ENCODE data around the gene TRERF1. TPM values are rescaled to one million over a fixed set of nuclear protein-coding genes. Genes with fewer than 3 reads are reported as not detected.

The TRERF1 gene
- total and polyA plus RNA-seq, 3 donors from 2014 or later: 13.7 to 49.1 (median 40.4) TPM

GRCh38 chr6:42374018-42374669 is 77.6 kb downstream of the TRERF1 start:
- peaks cover 15% of the 10 kb centered on the region for H3K4me1 ChIP-seq
- no peak overlapping the region for H3K27ac ChIP-seq
- H3K4me3 ChIP-seq: no peak overlapping the region
- H3K9me3 ChIP-seq: no peaks in the 10 kb centered on the region
- DNase-seq: no peak
- 65 to 78% methylated on average over 7 to 8 of the region's 8 CpGs for WGBS, 2 donors
- H3K36me3 ChIP-seq (ENCODE audit: low read depth, missing control alignments): no peaks in the 10 kb centered on the region
- intact Hi-C loops (cut with DNase I; ENCODE audit: low total_unique reads): no loop called here
- no peaks in the 10 kb centered on the region for H3K27me3 ChIP-seq
- TF ChIP-seq POLR2A (IDR thresholded peaks at IDR 0.05) (no peak), CTCF (IDR thresholded peaks at IDR 0.05) (no peak)

GRCh38 chr6:42372699-42373098 is 79.0 kb downstream of the TRERF1 start:
- Histone ChIP-seq H3K4me3 (no peak overlapping the region), H3K36me3 (ENCODE audit: low read depth, missing control alignments) (no peaks in the 10 kb centered on the region), H3K9me3 (no peaks in the 10 kb centered on the region), H3K27me3 (no peaks in the 10 kb centered on the region), H3K27ac (no peak overlapping the region), H3K4me1 (peaks cover 25% of the 10 kb centered on the region)
- no peak for TF ChIP-seq POLR2A (IDR thresholded peaks at IDR 0.05)
- no peak for TF ChIP-seq CTCF (IDR thresholded peaks at IDR 0.05)
- intact Hi-C loops (cut with DNase I; ENCODE audit: low total_unique reads): no loop called here
- WGBS, 2 donors: 77 to 85% methylated on average over 4 of the region's 4 CpGs
- no peak for DNase-seq

- no peak overlapping the region for H3K4me3 ChIP-seq
- intact Hi-C loops (cut with DNase I; ENCODE audit: low total_unique reads): no loop called here
- 92 to 98% methylated on average over 3 of the region's 3 CpGs for WGBS, 2 donors
- no peaks in the 10 kb centered on the region for H3K9me3 ChIP-seq
- H3K36me3 ChIP-seq (ENCODE audit: low read depth, missing control alignments): no peaks in the 10 kb centered on the region
- DNase-seq: no peak
- peaks cover 46% of the 10 kb centered on the region for H3K4me1 ChIP-seq
- TF ChIP-seq CTCF (IDR thresholded peaks at IDR 0.05) (no peak), POLR2A (IDR thresholded peaks at IDR 0.05) (no peak)
- no peaks in the 10 kb centered on the region for H3K27me3 ChIP-seq
- H3K27ac ChIP-seq: peak overlapping the region in 1 of 2 donors; percentile 18
These were observed 81.3 kb downstream of the TRERF1 start for GRCh38 chr6:42370323-42370985.

GRCh38 chr6:42369568-42369967 is 82.2 kb downstream of the TRERF1 start:
- TF ChIP-seq POLR2A (IDR thresholded peaks at IDR 0.05) (no peak), CTCF (IDR thresholded peaks at IDR 0.05) (no peak)
- Histone ChIP-seq H3K4me1 (peaks cover 53% of the 10 kb centered on the region), H3K27ac (peak overlapping the region in 1 of 2 donors; percentile 6), H3K27me3 (no peaks in the 10 kb centered on the region), H3K36me3 (ENCODE audit: low read depth, missing control alignments) (no peaks in the 10 kb centered on the region), H3K9me3 (no peaks in the 10 kb centered on the region), H3K4me3 (no peak overlapping the region)
- intact Hi-C loops (cut with DNase I; ENCODE audit: low total_unique reads): no loop called here
- WGBS, 2 donors: 93 to 95% methylated on average over 2 of the region's 2 CpGs
- no peak for DNase-seq

Measured in testis (tissue), 3 donors.